Right cardiac atrium (tissue), 5 donors: ENCODE measurements around the gene RNF43. TPM values are rescaled to one million over a fixed set of nuclear protein-coding genes. Genes with fewer than 3 reads are reported as not detected.
"Not testable (repeated sequence)": the region's sequence is repeated elsewhere in the genome, so short reads cannot be mapped to it uniquely, and the experiment has no call there.

Experiments
- ATAC-seq, 2 donors: fragments of 200-7000 bp; cut with Tn5 transposase; one replicate each; pipeline versions ENCODE4 v1.8.0 to v1.9.1; 2020; ENCODE audit warnings: moderate library complexity in 2 of 2, mild to moderate bottlenecking in 1 of 2
- DNase-seq, 3 donors: peaks; one replicate each; pipeline ENCODE4 v3.0.0-alpha.2; 2020
- H3K27ac ChIP-seq: one replicate; pipeline ENCODE4 v1.5.1; 2013; ENCODE audit warnings: mild to moderate bottlenecking, low read length, control low read depth, moderate library complexity
- H3K27me3 ChIP-seq: one replicate; pipeline ENCODE4 v1.6.1; 2013; ENCODE audit not compliant: control insufficient read depth, insufficient read depth
- H3K4me1 ChIP-seq: one replicate; pipeline ENCODE4 v1.6.1; 2013; ENCODE audit warnings: low read length; ENCODE audit not compliant: control insufficient read depth, insufficient read depth
- H3K4me3 ChIP-seq: one replicate; pipeline ENCODE4 v1.5.1; 2013; ENCODE audit warnings: low read length, control low read depth
- H3K9me3 ChIP-seq: one replicate; pipeline ENCODE4 v1.6.1; 2013; ENCODE audit warnings: low read length; ENCODE audit not compliant: control insufficient read depth
- WGBS: extraction: QIAGEN DNeasy Blood & Tissue Kit; methylation state at CpG from one replicate; pipeline ENCODE4 v1.1.7; 2013; 5-methylcytosine and 5-hydroxymethylcytosine counted together
- intact Hi-C, 4 donors: fragments of 100-400 bp; cut with DNase I; formaldehyde crosslinking; loops; one replicate each; pipeline versions ENCODE4 v1.11.0 to v1.14.0; 2022 to 2023
- polyA plus RNA-seq: library from polyadenylated mRNA; stranded (reverse); fragments of 200-250 nt; gene quantifications from one replicate; pipeline ENCODE4 v1.2.3, GENCODE V29; 2013
- total RNA-seq, 4 donors: library from RNA; stranded (reverse); fragmentation: NEBNext Ultra II Directional; extraction: Animal tissue kit (Norgen Biotek cat#: 25700); gene quantifications; one replicate each; pipeline ENCODE4 v1.2.1, GENCODE V29; 2021
- donor health status: healthy with polysubstance abuse.
- donor health status: DM: no; HTN: yes; CAD: no.
- donor health status: DM: no; HTN: no; CAD: no.
- donor health status: DM: no; HTN: yes; CAD: no; lungs with severe emphysema.
- donor health status: DM: yes; HTN: yes; CAD: no.

The RNF43 gene
- total and polyA plus RNA-seq, 5 donors: 2.0 to 8.1 (median 3.7) TPM

- no peak for DNase-seq
- no peak overlapping the region for H3K4me3 ChIP-seq
- no peaks in the 10 kb centered on the region for H3K9me3 ChIP-seq
- 54% methylated on average over 6 of the region's 6 CpGs for WGBS
- intact Hi-C loops: no loop called here
- ATAC-seq: no peak
- H3K27me3 ChIP-seq: no peaks in the 10 kb centered on the region
- H3K4me1 ChIP-seq: no peaks in the 10 kb centered on the region
- no peak overlapping the region for H3K27ac ChIP-seq
These were observed 14.0 kb downstream of the RNF43 start for GRCh38 chr17:58403311-58403710.

- Histone ChIP-seq H3K27me3 (no peaks in the 10 kb centered on the region), H3K4me1 (no peaks in the 10 kb centered on the region), H3K4me3 (no peak overlapping the region), H3K9me3 (no peaks in the 10 kb centered on the region), H3K27ac (no peak overlapping the region)
- WGBS: 65% methylated on average over 1 of the region's 1 CpG
- ATAC-seq (no peak), DNase-seq (no peak)
- intact Hi-C loops: no loop called here
These were observed 14.7 kb downstream of the RNF43 start for GRCh38 chr17:58402679-58403078.

- DNase-seq: no peak
- intact Hi-C loops: no loop called here
- Histone ChIP-seq H3K4me1 (no peaks in the 10 kb centered on the region), H3K4me3 (no peak overlapping the region), H3K27me3 (no peaks in the 10 kb centered on the region), H3K27ac (no peak overlapping the region), H3K9me3 (no peaks in the 10 kb centered on the region)
- ATAC-seq: no peak
These were observed 15.3 kb downstream of the RNF43 start for GRCh38 chr17:58402047-58402446.

GRCh38 chr17:58401287-58401686, 16.0 kb downstream of the RNF43 start:
- no peaks in the 10 kb centered on the region for H3K4me1 ChIP-seq
- intact Hi-C loops: no loop called here
- no peaks in the 10 kb centered on the region for H3K9me3 ChIP-seq
- no peak overlapping the region for H3K4me3 ChIP-seq
- 75% methylated on average over 2 of the region's 2 CpGs for WGBS
- no peaks in the 10 kb centered on the region for H3K27me3 ChIP-seq
- H3K27ac ChIP-seq: no peak overlapping the region
- ATAC-seq: no peak
- no peak for DNase-seq

GRCh38 chr17:58400826-58401225, 16.5 kb downstream of the RNF43 start:
- Histone ChIP-seq H3K9me3 (no peaks in the 10 kb centered on the region), H3K27me3 (no peaks in the 10 kb centered on the region), H3K4me1 (no peaks in the 10 kb centered on the region), H3K27ac (no peak overlapping the region), H3K4me3 (no peak overlapping the region)
- intact Hi-C loops: no loop called here
- ATAC-seq: no peak
- no peak for DNase-seq

GRCh38 chr17:58399974-58400373, 17.4 kb downstream of the RNF43 start:
- intact Hi-C loops: no loop called here
- 79% methylated on average over 3 of the region's 3 CpGs for WGBS
- H3K9me3 ChIP-seq: no peaks in the 10 kb centered on the region
- no peak for ATAC-seq
- H3K27ac ChIP-seq: no peak overlapping the region
- DNase-seq: no peak
- H3K4me1 ChIP-seq: no peaks in the 10 kb centered on the region
- no peak overlapping the region for H3K4me3 ChIP-seq
- no peaks in the 10 kb centered on the region for H3K27me3 ChIP-seq

- no peak for DNase-seq
- H3K27me3 ChIP-seq: no peaks in the 10 kb centered on the region
- 52% methylated on average over 3 of the region's 3 CpGs for WGBS
These were observed 18.6 kb downstream of the RNF43 start for GRCh38 chr17:58398574-58399266.

GRCh38 chr17:58397421-58397820, 19.9 kb downstream of the RNF43 start:
- DNase-seq, intact Hi-C loops, H3K9me3 ChIP-seq, H3K4me3 ChIP-seq, ATAC-seq, H3K27me3 ChIP-seq, H3K27ac ChIP-seq, H3K4me1 ChIP-seq: not testable (repeated sequence)
- WGBS: 82% methylated on average over 5 of the region's 5 CpGs

More at GRCh38 chr17:58398574-58399266, 18.6 kb downstream of the RNF43 start:
- H3K27ac ChIP-seq: no peak overlapping the region
- intact Hi-C loops: no loop called here
- no peaks in the 10 kb centered on the region for H3K4me1 ChIP-seq
- no peaks in the 10 kb centered on the region for H3K9me3 ChIP-seq
- H3K4me3 ChIP-seq: no peak overlapping the region
- no peak for ATAC-seq

- H3K27me3 ChIP-seq: no peaks in the 10 kb centered on the region
- no peaks in the 10 kb centered on the region for H3K4me1 ChIP-seq
- no peaks in the 10 kb centered on the region for H3K9me3 ChIP-seq
- DNase-seq (no peak), ATAC-seq (no peak)
- H3K27ac ChIP-seq: no peak overlapping the region
- intact Hi-C loops: no loop called here
- H3K4me3 ChIP-seq: no peak overlapping the region
- WGBS: 41% methylated on average over 4 of the region's 4 CpGs
These were observed 21.2 kb downstream of the RNF43 start for GRCh38 chr17:58396173-58396572.

- H3K9me3 ChIP-seq: no peaks in the 10 kb centered on the region
- WGBS: 82% methylated on average over 3 of the region's 3 CpGs
- H3K4me3 ChIP-seq: no peak overlapping the region
- DNase-seq (no peak), ATAC-seq (no peak)
- no peak overlapping the region for H3K27ac ChIP-seq
- no peaks in the 10 kb centered on the region for H3K27me3 ChIP-seq
- H3K4me1 ChIP-seq: no peaks in the 10 kb centered on the region
- intact Hi-C loops: no loop called here
These were observed 22.7 kb downstream of the RNF43 start for GRCh38 chr17:58394534-58395223.

GRCh38 chr17:58391302-58391984, 25.9 kb downstream of the RNF43 start:
- ATAC-seq (peak in 1 of 2 donors; percentile 70), DNase-seq (no peak)
- WGBS: 23% methylated on average over 10 of the region's 10 CpGs
- Histone ChIP-seq H3K27me3 (no peaks in the 10 kb centered on the region), H3K27ac (no peak overlapping the region), H3K4me3 (no peak overlapping the region), H3K4me1 (no peaks in the 10 kb centered on the region), H3K9me3 (no peaks in the 10 kb centered on the region)
- intact Hi-C loops: no loop called here
